GM12878 (cell line): Measurements from ENCODE around the gene EDEM2. TPM values are rescaled to one million over a fixed set of nuclear protein-coding genes. Genes with fewer than 3 reads are reported as not detected.
"Not testable (repeated sequence)": the region's sequence is repeated elsewhere in the genome, so short reads cannot be mapped to it uniquely, and the experiment has no call there.

Source experiments
- ATAC-seq: fragments of 200-7000 bp; cut with Tn5 transposase; 3 replicates; pipeline ENCODE4 v1.9.1; 2020; ENCODE audit warnings: mild to moderate bottlenecking, moderate library complexity
- BruUV-seq: library from RNA; stranded (reverse); fragments of 400-500 nt; replicated peaks from 2 replicates; lab custom pipeline; 2021; lab: Mats Ljungman, UMichigan
- CTCF ChIA-PET: fragments of 300-600 bp; sonication (Branson Sonifier 250); formaldehyde crosslinking; extraction: SDS; loops from one replicate; lab custom pipeline; 2021; ENCODE audit warnings: inconsistent platforms; lab: Yijun Ruan, JAX
- POLR2A ChIA-PET: fragments of 350-600 bp; formaldehyde crosslinking; extraction: SDS; loops from one replicate; lab custom pipeline; 2021; ENCODE audit warnings: inconsistent platforms; lab: Charles Lee
- RAD21 ChIA-PET: fragments of 300-600 bp; sonication (Branson Sonifier 250); formaldehyde crosslinking; loops from one replicate; lab custom pipeline; 2023; ENCODE audit warnings: antibody characterized with exemption; ENCODE audit not compliant: unreplicated experiment; lab: Charles Lee
- SMC1A ChIA-PET: fragments of 300-600 bp; sonication (Branson Sonifier 250); formaldehyde crosslinking; loops from one replicate; lab custom pipeline; 2023; ENCODE audit not compliant: unreplicated experiment, uncharacterized antibody; lab: Charles Lee
- DNase-seq: peaks from one replicate; pipeline ENCODE4 v3.0.0-alpha.2; 2011; ENCODE audit warnings: low read depth, low spot score
- FAIRE-seq: peaks from 3 replicates; lab custom pipeline; 2011; peaks lifted over from hg19 to GRCh38; lab: Jason Lieb, UNC
- H2AFZ ChIP-seq: 2 replicates; pipeline ENCODE4 v1.6.0; 2011; ENCODE audit warnings: low read depth, low read length, control low read depth; ENCODE audit not compliant: control insufficient read depth
- H3K27ac ChIP-seq: 2 replicates; pipeline ENCODE4 v1.5.1; 2011; ENCODE audit warnings: control low read depth; ENCODE audit not compliant: control insufficient read depth, insufficient read depth
- H3K27me3 ChIP-seq, 2 experiments: replicated peaks in 1 of 2; 2 replicates each; pipeline versions ENCODE4 v1.6.0 to v1.6.1; 2011; ENCODE audit warnings: low read length in 1 of 2; ENCODE audit not compliant: control insufficient read depth in 2 of 2, insufficient read depth in 2 of 2
- H3K36me3 ChIP-seq, 2 experiments: 2 replicates each; pipeline ENCODE4 v1.5.1; 2011; ENCODE audit warnings: low read length in 1 of 2; ENCODE audit not compliant: control insufficient read depth in 2 of 2, insufficient read depth in 2 of 2
- H3K4me1 ChIP-seq: 2 replicates; pipeline ENCODE4 v1.6.1; 2011; ENCODE audit warnings: mild to moderate bottlenecking, low read length, moderate library complexity, mixed read lengths; ENCODE audit not compliant: control insufficient read depth, insufficient read depth
- H3K4me2 ChIP-seq: 2 replicates; pipeline ENCODE4 v1.6.0; 2011; ENCODE audit warnings: control low read depth; ENCODE audit not compliant: control insufficient read depth, insufficient read depth
- H3K4me3 ChIP-seq: fragments of 200-600 bp; sonication (generic); 2 replicates; pipeline ENCODE4 v1.5.1; 2016
- H3K79me2 ChIP-seq: 2 replicates; pipeline ENCODE4 v1.6.0; 2011; ENCODE audit warnings: low read length; ENCODE audit not compliant: control insufficient read depth, insufficient read depth
- H3K9ac ChIP-seq: 2 replicates; pipeline ENCODE4 v1.8.0; 2011; ENCODE audit warnings: low read length, control low read depth, mixed read lengths; ENCODE audit not compliant: control insufficient read depth, insufficient read depth
- H3K9me3 ChIP-seq: replicated peaks from 3 replicates; pipeline ENCODE4 v1.5.1; 2011; ENCODE audit warnings: mild to moderate bottlenecking, low read length; ENCODE audit not compliant: control insufficient read depth, insufficient read depth
- H4K20me1 ChIP-seq: 2 replicates; pipeline ENCODE4 v1.6.0; 2011; ENCODE audit not compliant: control insufficient read depth, insufficient read depth
- WGBS: methylation state at CpG from one replicate; pipeline ENCODE4 v1.1.6; 2016; ENCODE audit warnings: low lambda C conversion rate; ENCODE audit not compliant: insufficient replicate concordance, insufficient coverage; ENCODE audit errors: missing lambda C conversion rate; 5-methylcytosine and 5-hydroxymethylcytosine counted together
- in situ Hi-C: fragments of 300-500 bp; cut with MboI; formaldehyde crosslinking; loops from 9 replicates; pipeline ENCODE4 v1.14.3; 2018; ENCODE audit warnings: mixed read lengths
- intact Hi-C: fragments of 100-400 bp; cut with micrococcal nuclease; formaldehyde crosslinking; loops from one replicate; pipeline ENCODE4 v1.14.2; 2022; ENCODE audit not compliant: unreplicated experiment
- polyA plus RNA-seq, 11 experiments: library from polyadenylated mRNA; depleted of rRNA in 4 of 11; unstranded in 6 of 11; stranded (reverse) in 5 of 11; fragments of >200 nt; fragmentation: Nextera tagmentation in 4 of 11; fragmentation: Illumina TruSeq in 1 of 11; extraction: Ambion mirVana in 4 of 11; extraction: Trizol in 1 of 11; gene quantifications; 1 replicate in 1 of 11; 2 replicates in 10 of 11; pipeline versions ENCODE4 v1.2.1 to v1.2.3, GENCODE V29; 2011 to 2016; ENCODE audit warnings: inconsistent platforms in 2 of 11, missing spikeins in 2 of 11, low read depth in 1 of 11
- total RNA-seq, 4 experiments: library from RNA; depleted of rRNA in 3 of 4; stranded (reverse); fragments of >200 nt in 3 of 4; fragmentation: Illumina TruSeq in 1 of 4; extraction: Trizol in 1 of 4; gene quantifications; 2 replicates each; pipeline versions ENCODE4 v1.2.1 to v1.2.3, GENCODE V29; 2013 to 2021

Gene EDEM2
- total and polyA plus RNA-seq, 10 of the 15 experiments (the other 5 are each of a cell fraction or from before 2014, with no cell fraction given) = 9.9 to 24.8 (median 14.8) TPM

GRCh38 chr20:35164531-35164930 lies 17.4 kb upstream of the EDEM2 start:
- H3K4me1 ChIP-seq, FAIRE-seq, H2AFZ ChIP-seq, H3K9me3 ChIP-seq, ATAC-seq, H3K79me2 ChIP-seq, H3K36me3 ChIP-seq, H3K27ac ChIP-seq, RAD21 ChIA-PET, POLR2A ChIA-PET, H3K9ac ChIP-seq, in situ Hi-C loops, BruUV-seq, H3K27me3 ChIP-seq, H3K4me2 ChIP-seq, H3K4me3 ChIP-seq, intact Hi-C loops, DNase-seq, H4K20me1 ChIP-seq, SMC1A ChIA-PET: not testable (repeated sequence)
- CTCF ChIA-PET = interaction anchor here (1.0 to 1.1 kb wide), 2 partner anchors 20 to 45 kb away, joined by 3 to 4 read pairs; no protein-coding TSS in a partner anchor

GRCh38 chr20:35160341-35160740 lies 13.2 kb upstream of the EDEM2 start:
- in situ Hi-C loops, FAIRE-seq: not testable (repeated sequence)
- CTCF ChIA-PET = interaction anchor here (1.6 kb wide), 1 partner anchor 16 kb away, joined by 4 read pairs; no protein-coding TSS in a partner anchor

More at GRCh38 chr20:35160341-35160740, 13.2 kb upstream of the EDEM2 start:
- H3K9me3 ChIP-seq, H3K79me2 ChIP-seq, intact Hi-C loops, SMC1A ChIA-PET, H3K36me3 ChIP-seq, H3K4me1 ChIP-seq, H4K20me1 ChIP-seq, DNase-seq, H3K9ac ChIP-seq, H3K27me3 ChIP-seq, RAD21 ChIA-PET, H3K4me3 ChIP-seq, H3K27ac ChIP-seq, H2AFZ ChIP-seq, H3K4me2 ChIP-seq, ATAC-seq, BruUV-seq: not testable (repeated sequence)
- WGBS = 73% methylated on average over 5 of the region's 5 CpGs
- POLR2A ChIA-PET = interaction anchor here (0.6 kb wide), 1 partner anchor 49 kb away, joined by 3 read pairs; no protein-coding TSS in a partner anchor
